B cell (primary cell): ENCODE measurements around the gene ZNF148. TPM values are rescaled to one million over a fixed set of nuclear protein-coding genes. Genes with fewer than 3 reads are reported as not detected.

ENCODE experiments used
- ATAC-seq: fragments of 200-7000 bp; cut with Tn5 transposase; one replicate; pipeline ENCODE4 v1.10.0; 2021; ENCODE audit warnings: low read depth, mild to moderate bottlenecking, moderate number of reproducible peaks, moderate library complexity
- CTCF ChIA-PET: fragments of 350-600 bp; sonication (Branson Sonifier 250); formaldehyde crosslinking; loops from one replicate; lab custom pipeline; 2021; ENCODE audit warnings: antibody characterized with exemption, inconsistent platforms; lab: Charles Lee
- POLR2A ChIA-PET: fragments of 350-600 bp; sonication (Branson Sonifier 250); formaldehyde crosslinking; loops from one replicate; lab custom pipeline; 2021; ENCODE audit warnings: antibody characterized with exemption; lab: Charles Lee
- DNase-seq: peaks from one replicate; pipeline ENCODE4 v3.0.0; 2013
- H2AFZ ChIP-seq: 2 replicates; pipeline ENCODE4 v1.6.1; 2012; ENCODE audit warnings: mild to moderate bottlenecking, low read depth, low read length; ENCODE audit not compliant: insufficient read depth, poor library complexity, severe bottlenecking
- H3K27ac ChIP-seq, 2 donors: 1 replicate in 1 of 2; 2 replicates in 1 of 2; pipeline ENCODE4 v1.5.1; 2012 to 2013; ENCODE audit warnings: low read length in 2 of 2, mild to moderate bottlenecking in 2 of 2, moderate library complexity in 1 of 2
- H3K27me3 ChIP-seq, 4 experiments: fragments of 200-600 bp in 1 of 4; sonication (generic) in 1 of 4; replicated peaks in 1 of 4; 1 replicate in 2 of 4; 2 replicates in 2 of 4; pipeline versions ENCODE4 v1.6.1 to v1.7.0; 2013 to 2016; ENCODE audit warnings: low read length in 3 of 4, mild to moderate bottlenecking in 2 of 4, mixed read lengths in 1 of 4, moderate library complexity in 1 of 4; ENCODE audit not compliant: insufficient read depth in 4 of 4, control insufficient read depth in 3 of 4; ENCODE audit errors: control extremely low read depth in 1 of 4
- H3K36me3 ChIP-seq, 2 experiments: replicated peaks in 1 of 2; 1 replicate in 1 of 2; 2 replicates in 1 of 2; pipeline versions ENCODE4 v1.6.1 to v1.7.1; 2013; ENCODE audit warnings: low read length in 1 of 2; ENCODE audit not compliant: insufficient read depth in 2 of 2, control insufficient read depth in 1 of 2; ENCODE audit errors: control extremely low read depth in 1 of 2, extremely low read depth in 1 of 2
- H3K4me1 ChIP-seq, 2 donors: fragments of 200-600 bp in 1 of 2; sonication (generic) in 1 of 2; 1 replicate in 1 of 2; 2 replicates in 1 of 2; pipeline versions ENCODE4 v1.5.1 to v1.6.1; 2013 to 2017; ENCODE audit warnings: low read length in 2 of 2; ENCODE audit not compliant: control insufficient read depth in 2 of 2, insufficient read depth in 2 of 2
- H3K4me2 ChIP-seq: replicated peaks from 2 replicates; pipeline ENCODE3; 2012; ENCODE audit warnings: mild to moderate bottlenecking, low read depth, low read length; ENCODE audit not compliant: poor library complexity, severe bottlenecking
- H3K4me3 ChIP-seq, 5 experiments: fragments of 200-600 bp in 1 of 5; sonication (generic) in 1 of 5; 1 replicate in 3 of 5; 2 replicates in 2 of 5; pipeline versions ENCODE4 v1.5.1 to v1.7.0; 2011 to 2016; ENCODE audit warnings: low read length in 4 of 5, mild to moderate bottlenecking in 4 of 5, low read depth in 2 of 5, control low read depth in 1 of 5, moderate library complexity in 1 of 5; ENCODE audit not compliant: insufficient read depth in 1 of 5; ENCODE audit errors: control extremely low read depth in 1 of 5, extremely low read depth in 1 of 5
- H3K79me2 ChIP-seq: fragments of 200-600 bp; sonication (generic); one replicate; pipeline ENCODE4 v1.6.0; 2016; ENCODE audit warnings: low read length; ENCODE audit not compliant: control insufficient read depth, insufficient read depth
- H3K9ac ChIP-seq: fragments of 200-600 bp; sonication (generic); 2 replicates; pipeline ENCODE4 v1.6.1; 2017; ENCODE audit warnings: mild to moderate bottlenecking, low read length, moderate library complexity
- H3K9me3 ChIP-seq, 3 donors: one replicate each; pipeline versions ENCODE4 v1.6.1 to v1.7.1; 2013; ENCODE audit warnings: low read length in 2 of 3; ENCODE audit not compliant: control insufficient read depth in 2 of 3, insufficient read depth in 1 of 3; ENCODE audit errors: control extremely low read depth in 1 of 3
- H4K20me1 ChIP-seq: 2 replicates; pipeline ENCODE4 v1.6.0; 2012; ENCODE audit warnings: mild to moderate bottlenecking, low read length; ENCODE audit not compliant: insufficient read depth, control insufficient read depth, poor library complexity, severe bottlenecking
- H3K27ac Mint-ChIP-seq: one replicate; pipeline ENCODE4 v1.8.0; 2021; ENCODE audit warnings: mixed read lengths
- H3K27me3 Mint-ChIP-seq: one replicate; pipeline ENCODE4 v1.8.0; 2021; ENCODE audit warnings: mixed read lengths
- H3K4me1 Mint-ChIP-seq: one replicate; pipeline ENCODE4 v1.8.0; 2021; ENCODE audit warnings: mixed read lengths
- H3K4me3 Mint-ChIP-seq: one replicate; pipeline ENCODE4 v1.8.0; 2021; ENCODE audit warnings: mixed read lengths
- H3K9me3 Mint-ChIP-seq: one replicate; pipeline ENCODE4 v1.8.0; 2022; ENCODE audit warnings: mixed read lengths; ENCODE audit not compliant: insufficient read depth
- CTCF ChIP-seq: fragments of 200-600 bp; IDR thresholded peaks from one replicate; pipeline ENCODE4 v1.8.0; 2022; ENCODE audit warnings: antibody characterized with exemption, mild to moderate bottlenecking
- EZH2 ChIP-seq: IDR thresholded peaks from 2 replicates; pipeline ENCODE4 v1.6.1; 2012; ENCODE audit warnings: borderline replicate concordance, low read depth, mild to moderate bottlenecking, moderate library complexity, low read length; ENCODE audit not compliant: insufficient read depth, poor library complexity, severe bottlenecking
- WGBS: methylation state at CpG from one replicate; pipeline ENCODE4 v1.1.5; 2013; ENCODE audit warnings: missing lambda C conversion rate; ENCODE audit not compliant: insufficient coverage; 5-methylcytosine and 5-hydroxymethylcytosine counted together
- intact Hi-C: fragments of 100-400 bp; cut with micrococcal nuclease; formaldehyde crosslinking; loops from one replicate; pipeline ENCODE4 v1.10.0; 2022
- polyA plus RNA-seq: library from polyadenylated mRNA; depleted of rRNA; stranded (reverse); fragments of >200 nt; gene quantifications from 2 replicates; pipeline ENCODE4 v1.2.3, GENCODE V29; 2012
- total RNA-seq, 2 donors: library from RNA; stranded (reverse); fragments of 120-200 nt in 1 of 2; gene quantifications; 1 replicate in 1 of 2; 2 replicates in 1 of 2; pipeline versions ENCODE4 v1.2.3 to v1.2.4, GENCODE V29; 2013 to 2022

ZNF148 gene
- total and polyA plus RNA-seq, 2 donors (not counting 1 experiment from before 2014, with no cell fraction given), result 8.1 to 71.5 TPM

- no peak overlapping the region for H3K27ac Mint-ChIP-seq
- intact Hi-C loops, result loop anchor here (10.0 kb wide), 1 partner anchor 265 kb away; no protein-coding TSS in a partner anchor
- TF ChIP-seq CTCF (no peak), EZH2 (no peak)
- H3K9me3 ChIP-seq, result peaks cover 3 to 10% (median 3%) of the 10 kb centered on the region in 3 donors
- ChIA-PET CTCF (interaction anchor here (1.1 kb wide), 1 partner anchor 176 kb away, joined by 4 read pairs; no protein-coding TSS in a partner anchor), POLR2A (no interaction called here)
- no peak overlapping the region for H2AFZ ChIP-seq
- no peaks in the 10 kb centered on the region for H4K20me1 ChIP-seq
- ATAC-seq (no peak), DNase-seq (no peak)
- no peak overlapping the region for H3K4me3 ChIP-seq
- no peaks in the 10 kb centered on the region for H3K4me1 ChIP-seq
- H3K27ac ChIP-seq, result no peak overlapping the region
- H3K36me3 ChIP-seq, result peaks cover 3 to 12% of the 10 kb centered on the region in 2 experiments
- H3K27me3 ChIP-seq, result no peaks in the 10 kb centered on the region
- no peaks in the 10 kb centered on the region for H3K27me3 Mint-ChIP-seq
- no CpG with 5 or more reads among the region's 2 CpGs for WGBS
- H3K9me3 Mint-ChIP-seq, result no peaks in the 10 kb centered on the region
- no peak overlapping the region for H3K4me2 ChIP-seq
- peaks cover 4% of the 10 kb centered on the region for H3K4me1 Mint-ChIP-seq
- no peak overlapping the region for H3K9ac ChIP-seq
- H3K4me3 Mint-ChIP-seq, result no peak overlapping the region
- peaks cover 3% of the 10 kb centered on the region for H3K79me2 ChIP-seq
These were observed 115.0 kb downstream of the ZNF148 start for GRCh38 chr3:125260158-125260557.

- H3K4me1 ChIP-seq, result no peaks in the 10 kb centered on the region
- no peaks in the 10 kb centered on the region for H3K9me3 Mint-ChIP-seq
- TF ChIP-seq EZH2 (no peak), CTCF (no peak)
- ChIA-PET CTCF (no interaction called here), POLR2A (no interaction called here)
- H3K4me2 ChIP-seq, result no peak overlapping the region
- H3K27me3 Mint-ChIP-seq, result no peaks in the 10 kb centered on the region
- H3K9me3 ChIP-seq, result peaks cover 3 to 10% (median 3%) of the 10 kb centered on the region in 3 donors
- H4K20me1 ChIP-seq, result no peaks in the 10 kb centered on the region
- peaks cover 0 to 7% of the 10 kb centered on the region in 2 experiments for H3K36me3 ChIP-seq
- no peaks in the 10 kb centered on the region for H3K27me3 ChIP-seq
- no peak overlapping the region for H3K4me3 ChIP-seq
- peaks cover 4% of the 10 kb centered on the region for H3K4me1 Mint-ChIP-seq
- H3K27ac ChIP-seq, result no peak overlapping the region
- H2AFZ ChIP-seq, result no peak overlapping the region
- no peak overlapping the region for H3K9ac ChIP-seq
- H3K79me2 ChIP-seq, result peaks cover 3% of the 10 kb centered on the region
- H3K27ac Mint-ChIP-seq, result no peak overlapping the region
- intact Hi-C loops, result no loop called here
- ATAC-seq (no peak), DNase-seq (no peak)
- no CpG with 5 or more reads among the region's 4 CpGs for WGBS
- H3K4me3 Mint-ChIP-seq, result no peak overlapping the region
These were observed 117.6 kb downstream of the ZNF148 start for GRCh38 chr3:125257536-125257935.
